Measurements from ENCODE around the gene FBXO27.
"Not testable (repeated sequence)": the region's sequence is repeated elsewhere in the genome, so short reads cannot be mapped to it uniquely, and the experiment has no call there.

FBXO27 gene

DNA sequence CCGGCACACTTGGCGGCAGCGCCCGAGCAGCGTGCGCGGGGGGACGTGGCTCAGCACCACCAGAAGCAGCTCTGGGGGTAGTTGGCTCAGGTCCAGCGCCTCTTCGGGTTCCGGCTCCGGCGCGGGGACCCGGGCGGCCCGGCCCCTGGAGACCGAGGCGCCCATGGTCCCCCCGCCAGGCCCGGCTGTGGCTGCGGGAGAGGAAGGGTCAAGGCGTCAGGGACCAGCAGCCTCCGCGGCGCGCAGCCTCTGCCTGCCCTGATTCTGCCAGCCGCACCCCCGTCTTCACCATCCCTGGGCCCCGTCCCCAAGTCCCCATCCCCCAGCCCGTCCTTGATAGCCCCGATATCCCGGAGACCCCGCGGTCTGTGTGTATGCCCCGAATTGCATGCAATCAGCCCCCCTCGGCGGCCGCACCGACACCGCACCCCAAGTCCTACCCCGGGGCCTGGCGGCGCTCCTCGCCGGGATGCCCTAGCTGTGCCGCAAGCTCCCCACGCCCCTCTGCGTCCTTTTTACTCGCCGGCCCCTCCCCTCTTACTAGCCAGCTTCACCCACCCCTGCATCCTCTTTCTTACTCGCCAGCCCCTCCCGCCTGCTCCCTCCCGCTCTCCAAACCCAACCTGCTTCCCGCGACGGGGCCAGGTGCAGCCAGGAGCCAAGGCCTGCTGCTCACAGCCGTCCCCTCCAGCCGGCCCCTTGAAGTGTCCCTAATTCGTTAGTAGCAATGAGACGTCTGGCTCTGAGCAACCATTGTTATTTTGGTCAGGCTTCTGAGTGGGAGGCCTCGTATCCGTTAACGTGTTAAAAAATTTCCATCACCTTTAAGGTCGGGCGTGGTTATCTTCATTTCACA, at the start of gene FBXO27:
FBXO27 (minus strand) TSS at position 487 of the 856 bp plus-strand sequence; CDS start at position 165, 322 bp downstream.
- no peak for DNase-seq

DNA sequence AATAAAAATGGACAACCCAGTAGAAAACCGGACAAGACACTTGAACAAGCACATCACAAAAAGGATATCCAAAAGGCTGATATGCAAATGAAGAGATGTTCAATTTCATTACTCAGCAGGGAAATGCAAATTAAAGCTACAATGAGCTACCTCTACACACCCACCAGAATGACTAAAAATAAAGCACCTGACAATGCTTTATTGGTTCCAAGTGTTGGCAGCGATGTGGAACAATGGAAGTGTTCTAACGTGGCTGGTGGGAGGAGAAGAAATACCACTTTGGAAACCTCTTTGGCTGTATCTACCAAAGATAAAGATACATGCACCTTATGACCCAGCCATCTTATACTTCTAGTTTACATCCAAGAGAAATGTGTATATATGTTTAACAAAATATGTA, 48.1 kb upstream of the FBXO27 start:
- DNase-seq, result no peak

DNA sequence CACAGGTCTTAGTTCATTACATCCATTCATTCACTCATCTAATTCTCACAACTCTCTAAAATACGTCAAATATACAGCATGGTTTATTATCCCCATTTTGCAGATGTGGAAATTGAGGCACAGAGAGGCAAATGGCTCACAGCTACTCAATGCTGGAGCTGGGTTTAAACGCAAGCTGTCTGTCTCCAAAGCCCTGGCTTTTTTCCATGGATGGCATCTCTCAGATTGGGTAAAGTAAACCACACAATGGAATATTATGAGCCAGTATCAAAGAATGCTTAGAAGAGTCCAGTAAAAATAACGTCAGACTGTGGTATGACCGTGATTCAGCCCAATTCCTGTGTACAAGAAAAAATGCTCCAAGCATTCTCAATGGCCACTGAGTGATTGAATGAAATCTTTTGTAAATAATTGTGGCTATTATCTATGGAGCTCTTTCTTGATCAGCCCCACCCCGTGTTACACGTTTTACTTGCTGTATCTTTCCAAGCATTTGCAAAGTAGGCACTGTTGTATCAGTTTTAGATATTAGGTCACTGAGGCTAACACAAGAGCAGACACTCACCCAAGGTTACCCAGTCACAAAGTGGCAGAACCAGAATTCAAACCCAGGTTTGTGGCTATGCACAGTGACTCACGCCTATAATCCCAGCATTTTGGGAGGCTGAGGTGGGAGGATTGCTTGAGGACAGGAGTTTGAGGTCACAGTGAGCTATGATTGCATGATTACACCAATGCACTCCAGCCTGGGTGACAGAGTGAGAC, 46.3 kb upstream of the FBXO27 start:
- no peak for DNase-seq

GRCh38 chr19:39077323-39077722, 45.0 kb upstream of the FBXO27 start:
- no peak for DNase-seq

DNA sequence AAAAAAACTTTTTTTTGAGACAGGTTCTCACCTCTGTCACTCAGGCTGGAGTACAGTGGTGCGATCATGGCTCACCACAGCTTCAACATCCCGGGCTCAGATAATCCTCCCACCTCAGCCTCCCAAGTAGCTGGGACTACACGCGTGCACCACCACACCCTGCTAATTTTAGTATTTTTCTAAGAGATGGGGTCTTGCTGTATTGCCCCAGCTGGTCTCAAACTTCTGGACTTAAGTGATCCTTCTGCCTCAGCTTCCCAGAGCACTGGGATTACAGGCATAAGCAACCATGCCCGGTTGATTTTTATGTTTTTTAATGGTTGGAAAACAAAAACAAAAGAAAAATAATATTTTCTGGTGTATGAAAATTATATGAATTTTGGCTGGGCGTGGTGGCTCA, 42.6 kb upstream of the FBXO27 start:
- no peak for DNase-seq

DNA sequence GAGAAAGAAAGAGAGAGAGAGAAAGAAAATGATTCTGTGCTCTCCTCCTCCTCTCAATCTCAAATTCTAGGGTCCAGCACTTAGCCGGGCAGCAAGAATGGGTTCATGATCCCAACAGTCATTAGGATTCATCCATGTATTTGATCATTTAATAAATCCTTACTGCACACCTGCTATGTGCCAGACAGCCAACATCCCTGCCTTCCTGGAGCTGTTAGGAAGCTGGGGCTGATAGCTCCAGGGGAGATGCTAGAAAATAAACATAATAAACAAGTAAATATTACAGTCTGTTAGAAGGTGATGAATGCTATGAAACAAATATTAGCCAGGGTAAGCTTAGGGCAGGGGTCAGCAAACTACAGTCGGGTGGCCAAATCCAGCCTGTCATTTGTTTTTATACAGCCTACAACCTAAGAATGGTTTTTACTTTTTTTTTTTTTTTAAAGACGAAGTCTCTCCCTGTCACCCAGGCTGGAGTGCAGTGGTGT, 41.9 kb upstream of the FBXO27 start:
- DNase-seq, result no peak

DNA sequence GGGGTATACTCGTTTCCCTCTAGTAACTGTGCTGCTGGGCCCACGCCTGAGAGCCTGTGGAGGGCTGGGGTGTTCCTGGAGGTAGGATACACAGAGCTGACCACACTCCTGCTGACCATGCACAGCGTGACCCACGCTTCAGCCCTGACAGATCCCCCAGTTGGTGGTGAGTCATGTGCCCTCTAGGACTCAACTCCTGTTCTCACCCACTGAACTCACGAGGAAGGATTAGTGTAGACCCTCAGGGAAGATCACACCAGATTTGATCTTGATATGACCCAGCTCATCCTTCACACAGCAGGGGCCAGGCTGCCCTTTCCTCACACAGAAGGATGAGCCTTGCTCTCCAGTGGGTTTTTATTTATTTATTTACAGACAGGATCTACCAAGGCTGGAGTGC, 38.5 kb upstream of the FBXO27 start:
- DNase-seq, result no peak

- not testable (repeated sequence) for DNase-seq
These were observed 35.9 kb upstream of the FBXO27 start for GRCh38 chr19:39068259-39068658.

DNA sequence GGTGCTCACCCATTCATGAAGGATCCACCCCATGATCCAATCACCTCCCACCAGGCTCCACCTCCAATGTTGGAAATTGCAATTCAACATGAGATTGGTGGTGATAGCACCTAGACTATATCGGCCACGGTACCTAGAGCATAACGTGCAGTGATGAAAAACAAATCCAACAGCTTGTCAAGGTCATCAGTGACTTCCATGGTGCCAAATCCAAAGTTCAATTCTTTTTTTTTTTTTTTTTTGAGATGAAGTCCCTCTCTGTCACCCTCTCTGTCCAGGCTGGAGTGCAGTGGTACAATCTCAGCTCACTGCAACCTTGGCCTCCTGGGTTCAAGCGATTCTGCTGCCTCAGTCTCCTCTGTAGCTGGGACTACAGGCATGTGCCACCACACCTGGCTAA, 34.8 kb upstream of the FBXO27 start:
- DNase-seq, result no peak

- no peak for DNase-seq
These were observed 33.6 kb upstream of the FBXO27 start for GRCh38 chr19:39065928-39066327.

GRCh38 chr19:39064405-39064804, 32.1 kb upstream of the FBXO27 start:
- DNase-seq, result no peak

- no peak for DNase-seq
These were observed 27.8 kb upstream of the FBXO27 start for GRCh38 chr19:39060171-39060570.

DNA sequence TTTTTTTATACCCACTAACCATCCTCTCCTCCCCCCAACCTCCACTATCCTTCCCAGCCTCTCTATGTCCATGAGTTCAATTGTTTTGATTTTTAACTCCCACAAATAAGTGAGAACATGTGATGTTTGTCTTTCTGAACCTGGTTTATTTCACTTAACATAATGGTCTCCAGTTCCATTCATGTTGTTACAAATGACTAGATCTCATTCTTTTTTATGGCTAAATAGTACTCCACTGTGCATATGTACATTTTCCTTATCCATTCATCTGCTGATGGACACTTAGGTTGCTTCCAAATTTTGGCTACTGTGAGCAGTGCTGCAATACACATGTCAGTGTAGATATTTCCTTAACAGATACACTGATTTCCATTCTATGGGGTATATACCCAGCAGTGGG, 27.0 kb upstream of the FBXO27 start:
- DNase-seq, result no peak

- DNase-seq, result no peak
These were observed 25.3 kb upstream of the FBXO27 start for GRCh38 chr19:39057615-39058014.

DNA sequence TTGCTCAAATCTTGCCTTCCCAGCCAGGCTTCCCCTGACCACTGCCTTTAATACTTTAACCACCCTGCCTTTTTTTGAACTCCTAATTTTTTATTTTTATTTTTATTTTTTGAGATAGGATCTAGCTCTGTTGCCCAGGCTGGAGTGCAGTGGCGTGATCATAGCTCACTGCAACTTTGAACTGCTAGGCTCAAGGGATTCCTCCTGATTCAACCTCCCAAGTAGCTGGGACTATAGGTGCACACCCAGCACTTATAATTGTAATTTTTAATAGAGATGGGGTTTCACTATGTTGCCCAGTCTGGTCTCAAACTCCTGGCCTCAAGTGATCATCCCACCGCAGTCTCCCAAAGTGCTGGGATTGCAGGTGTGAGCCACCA, 21.7 kb upstream of the FBXO27 start:
- DNase-seq, result no peak

DNA sequence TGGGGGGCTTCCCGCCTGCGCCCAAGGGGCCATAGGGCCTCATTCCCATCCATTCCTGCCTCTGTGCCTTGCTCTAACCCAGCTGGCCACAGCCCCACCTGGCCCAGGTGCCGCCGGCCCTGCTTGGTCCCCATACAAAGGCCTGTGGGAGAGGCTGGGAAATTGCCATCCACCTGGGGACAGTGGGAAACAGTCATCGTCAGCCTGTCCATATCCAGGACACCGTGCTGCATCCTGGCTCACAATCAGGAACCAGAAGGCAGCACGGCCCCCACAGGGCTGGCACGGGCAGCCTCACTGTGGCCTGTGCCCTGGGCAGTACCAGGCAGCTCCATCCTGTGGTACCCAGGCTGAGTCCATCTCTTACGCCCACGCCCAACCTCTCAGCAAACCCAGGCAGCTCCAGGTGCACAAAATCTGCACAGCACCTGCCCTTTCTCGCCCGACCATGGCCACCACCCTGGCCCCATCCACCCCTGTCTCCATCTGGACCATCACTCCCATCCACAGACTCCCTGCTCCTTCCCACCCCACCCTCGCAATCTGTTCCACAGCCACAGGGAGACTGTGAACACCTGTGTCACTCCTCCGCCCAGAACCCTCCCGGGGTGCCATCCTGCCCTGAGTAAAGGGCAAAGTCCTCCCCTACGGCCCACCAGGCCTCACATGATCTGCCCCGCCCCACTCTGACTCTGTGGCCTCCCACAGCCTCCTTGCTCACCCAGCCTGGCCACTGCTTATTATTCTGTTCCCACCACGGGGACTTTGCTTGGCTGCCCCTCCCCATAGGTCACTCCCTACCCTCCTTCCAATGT, 21.1 kb upstream of the FBXO27 start:
- DNase-seq, result no peak

DNA sequence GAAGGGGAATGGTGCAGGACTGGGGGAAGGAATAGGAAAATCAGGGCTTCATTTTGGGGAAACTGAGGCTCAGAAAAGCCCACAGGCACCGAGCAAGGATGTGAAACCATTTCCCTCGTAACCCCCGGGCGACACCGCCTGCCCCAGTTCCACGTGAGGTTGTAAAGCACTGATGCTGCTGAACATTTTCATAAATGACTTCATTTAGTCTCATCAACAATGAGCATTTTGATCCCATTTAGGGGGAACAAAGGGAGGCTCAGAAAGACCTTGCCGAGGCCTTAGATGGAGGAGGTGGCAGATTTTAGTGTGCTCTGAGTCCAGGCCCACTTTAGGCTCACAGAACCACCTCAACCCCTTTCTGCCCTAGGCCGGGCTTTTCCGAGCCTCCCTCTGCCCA, 20.5 kb upstream of the FBXO27 start:
- no peak for DNase-seq

- peak; percentile 71 for DNase-seq
These were observed 19.9 kb upstream of the FBXO27 start for GRCh38 chr19:39052243-39052746.

GRCh38 chr19:39047073-39047472, 14.7 kb upstream of the FBXO27 start:
- no peak for DNase-seq

GRCh38 chr19:39046037-39046821, 13.9 kb upstream of the FBXO27 start:
- DNase-seq, result no peak

- no peak for DNase-seq
These were observed 13.2 kb upstream of the FBXO27 start for GRCh38 chr19:39045506-39045905.

DNA sequence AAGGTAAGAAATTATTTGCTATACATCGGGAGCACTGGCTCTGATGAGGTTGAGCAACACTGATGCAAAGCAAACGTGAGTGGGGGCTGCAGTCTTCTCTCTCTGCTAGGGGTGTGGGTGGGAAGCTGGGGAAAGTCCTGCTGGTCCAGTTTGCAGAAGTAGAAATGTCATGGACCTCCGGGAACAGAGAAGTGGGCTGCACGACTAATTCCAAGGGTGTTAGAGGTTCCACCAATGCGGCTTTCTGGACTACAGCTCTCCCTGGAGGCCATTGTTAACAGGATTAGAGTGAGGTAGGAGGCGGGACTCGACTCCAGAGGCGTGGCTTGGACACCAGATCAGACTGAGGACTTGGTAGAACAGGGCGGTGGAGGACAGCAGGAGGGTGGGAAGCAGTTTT, 5.7 kb upstream of the FBXO27 start:
- no peak for DNase-seq

All from stimulated activated CD4-positive, alpha-beta T cell treated with anti-CD3 and anti-CD28 coated beads, Interleukin-4, amount 100 ng/mL, for 1 hour (primary cell).